ENCODE results near the gene ARMH3.

ARMH3 gene

DNA sequence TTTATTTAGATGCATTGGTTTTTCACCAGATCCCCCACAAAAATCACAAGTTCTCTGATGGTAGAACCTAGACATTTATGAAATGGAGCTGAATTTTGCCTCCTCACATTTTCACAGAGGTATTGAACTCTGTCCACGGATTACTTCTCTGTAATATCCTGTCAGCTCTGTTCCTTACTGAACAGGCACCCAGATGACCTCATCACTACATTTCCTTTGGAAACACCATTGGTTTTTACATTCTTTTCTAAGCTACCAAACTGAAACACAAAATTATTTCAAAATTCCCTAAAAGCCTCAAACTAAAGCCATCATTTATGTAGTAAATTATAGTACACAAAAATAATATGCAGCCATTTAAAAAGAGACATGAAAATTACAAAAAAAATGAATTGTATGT lies 114.1 kb downstream of the ARMH3 start:
- in situ Hi-C loops (cut with MboI; ENCODE audit: low sequenced_read_pairs): no loop called here

DNA sequence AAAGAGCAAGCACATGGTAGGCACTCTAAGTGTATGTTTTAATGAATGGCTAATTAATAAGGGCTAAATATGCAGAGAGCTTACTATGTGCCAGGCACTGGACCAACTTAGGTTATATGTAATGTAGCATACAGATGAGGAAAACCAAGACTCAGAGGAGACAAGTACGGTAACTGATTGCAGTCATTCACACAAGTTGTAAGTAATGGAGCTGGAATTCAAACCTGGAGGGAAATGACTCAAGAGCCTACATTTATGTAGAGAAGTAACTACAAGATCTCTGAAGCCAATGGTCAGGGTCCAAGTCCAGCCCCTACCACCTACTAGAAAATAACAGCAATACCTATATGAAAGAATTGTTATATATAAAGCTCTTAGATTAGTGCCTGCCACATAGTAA lies 115.1 kb downstream of the ARMH3 start:
- in situ Hi-C loops (cut with MboI; ENCODE audit: low sequenced_read_pairs): no loop called here

DNA sequence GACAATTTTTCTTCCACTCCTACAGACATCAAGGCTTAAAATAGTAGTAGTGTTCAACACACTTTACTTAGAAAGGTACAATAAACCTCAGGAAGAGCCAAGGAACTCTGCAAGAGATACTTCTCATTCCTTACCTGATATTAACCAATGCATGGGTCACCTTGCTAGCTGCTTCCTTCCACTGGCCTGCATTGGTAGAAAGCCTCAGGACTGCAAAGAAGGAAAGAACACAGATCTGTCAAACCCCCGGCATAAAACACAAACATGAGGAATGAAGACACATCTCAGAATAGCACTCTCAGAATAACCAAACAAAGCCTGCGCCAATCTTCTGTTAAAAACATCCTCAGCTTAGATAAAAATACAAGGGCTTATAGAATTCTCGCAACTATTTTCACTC lies 116.2 kb downstream of the ARMH3 start:
- in situ Hi-C loops (cut with MboI; ENCODE audit: low sequenced_read_pairs): no loop called here

DNA sequence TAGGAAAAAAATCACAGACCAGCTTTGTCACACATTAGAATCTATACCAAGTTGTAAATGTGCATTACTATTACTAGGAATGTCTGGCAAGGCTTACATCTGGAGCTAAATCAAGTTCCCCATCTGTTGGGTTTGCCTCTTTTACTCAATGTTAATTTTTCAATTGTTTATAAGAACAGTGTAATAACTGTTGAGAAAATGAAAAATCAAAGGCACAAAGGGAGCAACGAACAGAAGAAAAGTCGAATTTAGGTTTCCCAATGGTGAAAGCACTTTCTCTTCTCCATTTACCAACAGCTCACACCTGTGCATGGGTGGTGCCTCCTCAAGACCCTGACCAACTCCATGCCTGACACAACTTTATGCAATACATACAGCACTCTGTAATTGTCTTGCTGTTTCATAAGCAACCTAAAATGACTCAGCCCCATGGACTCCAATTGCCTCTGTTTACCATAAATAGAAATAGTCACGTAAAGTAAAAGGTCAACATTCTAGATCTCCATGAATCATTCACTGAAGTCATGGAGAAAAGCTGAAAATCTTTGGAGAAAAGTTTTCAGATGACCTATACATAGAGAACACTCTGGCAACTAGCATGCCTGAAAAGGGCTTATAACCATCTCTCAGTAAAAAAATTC lies 116.8 kb downstream of the ARMH3 start:
- in situ Hi-C loops (cut with MboI; ENCODE audit: low sequenced_read_pairs): no loop called here

DNA sequence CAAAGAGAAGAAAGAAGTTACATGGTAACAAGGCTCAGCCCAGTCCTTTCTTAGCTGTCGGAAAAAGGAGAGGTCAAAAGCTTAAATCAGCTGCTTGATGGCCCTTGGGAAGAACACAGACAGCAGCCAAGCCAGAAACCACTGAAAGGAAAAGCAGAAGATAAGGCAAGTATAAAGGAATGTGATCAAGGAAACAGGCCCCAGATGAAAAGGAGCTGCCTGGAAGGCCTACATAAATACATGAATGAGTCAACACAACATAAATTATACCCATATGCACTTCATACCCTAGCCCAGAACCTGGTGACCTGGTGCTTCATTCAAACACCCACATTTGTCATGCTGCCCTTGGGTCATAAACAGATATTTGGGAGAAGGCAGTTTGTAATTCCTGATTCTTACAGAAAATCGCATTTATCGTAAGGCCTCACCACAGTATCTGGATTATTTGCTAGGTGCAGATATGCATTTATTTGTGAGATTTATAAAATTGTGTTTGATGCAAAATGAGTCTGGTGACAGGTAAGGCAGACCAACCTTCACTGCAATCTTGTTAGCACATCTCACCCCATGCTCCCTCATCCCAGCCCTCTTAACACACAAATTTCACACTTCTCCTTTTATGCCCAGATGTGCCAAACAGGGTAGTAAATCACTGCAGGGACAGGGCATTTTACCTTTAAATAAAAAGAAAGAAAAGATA lies 117.5 kb downstream of the ARMH3 start:
- in situ Hi-C loops (cut with MboI; ENCODE audit: low sequenced_read_pairs): no loop called here

DNA sequence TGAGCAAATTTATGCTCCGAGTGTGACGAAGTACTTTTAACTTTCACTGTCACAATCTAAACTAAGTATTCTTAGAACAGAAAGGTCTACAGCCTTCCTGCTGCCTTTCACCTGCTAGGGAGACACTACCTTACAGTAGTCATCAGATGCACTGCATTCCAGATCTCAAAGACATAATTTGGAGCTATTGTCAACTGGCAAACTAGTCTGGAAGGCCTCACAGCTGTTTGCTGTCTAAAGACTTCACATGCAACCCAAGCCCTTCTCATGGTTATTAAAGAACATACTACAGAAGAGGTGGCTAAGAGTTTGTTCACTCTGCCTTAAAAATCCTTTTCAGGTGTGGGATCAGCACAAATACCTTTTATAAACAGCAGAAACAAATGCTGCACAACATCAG lies 120.5 kb downstream of the ARMH3 start:
- in situ Hi-C loops (cut with MboI; ENCODE audit: low sequenced_read_pairs): no loop called here

DNA sequence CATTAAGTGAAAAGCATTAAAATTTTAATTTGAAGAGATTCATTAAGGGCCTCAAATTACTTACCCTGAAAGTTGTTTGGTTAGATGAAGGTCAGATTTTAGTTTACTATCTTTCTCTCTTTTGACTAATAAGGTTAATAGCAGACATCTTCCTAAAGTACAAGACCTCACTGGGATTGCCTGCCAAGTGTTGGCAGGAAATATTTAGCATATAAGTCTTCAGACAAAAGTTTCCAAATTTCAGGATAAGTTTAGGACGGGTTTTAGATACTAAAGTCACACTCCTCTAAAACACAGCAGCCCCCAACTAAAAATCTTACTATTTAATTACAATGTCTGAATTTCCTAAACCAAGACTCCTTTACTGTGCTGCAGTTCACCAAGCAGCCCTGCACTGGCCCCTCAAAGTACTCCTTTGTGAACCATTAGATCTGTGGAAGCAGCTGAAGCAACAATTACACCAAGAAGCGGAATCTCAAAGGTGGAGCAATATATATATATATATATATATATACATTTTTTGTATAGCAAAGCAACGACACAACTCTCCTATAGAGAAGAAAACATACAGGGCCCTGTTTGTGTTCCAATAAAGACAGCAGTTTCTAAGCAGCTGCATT lies 121.2 kb downstream of the ARMH3 start:
- in situ Hi-C loops (cut with MboI; ENCODE audit: low sequenced_read_pairs): no loop called here

DNA sequence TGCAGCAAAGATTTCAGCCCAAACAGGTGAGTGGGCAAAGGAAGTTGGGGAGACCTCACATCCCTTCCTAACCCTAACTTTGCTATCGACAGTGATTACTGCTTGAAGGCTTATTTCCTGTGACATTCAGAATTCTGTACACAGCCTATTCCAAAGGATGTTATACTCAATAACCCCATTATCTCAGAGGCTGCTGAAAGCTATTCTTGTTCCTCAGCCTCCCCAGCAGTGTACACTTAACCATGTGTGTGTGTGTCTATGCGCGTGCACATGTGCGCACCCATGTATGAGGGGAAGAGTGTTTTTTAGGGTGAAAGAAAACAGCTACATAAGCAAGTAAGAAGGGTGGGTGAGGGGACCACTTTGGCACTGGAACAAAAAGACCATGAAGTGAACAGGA lies 122.0 kb downstream of the ARMH3 start:
- in situ Hi-C loops (cut with MboI; ENCODE audit: low sequenced_read_pairs): no loop called here

DNA sequence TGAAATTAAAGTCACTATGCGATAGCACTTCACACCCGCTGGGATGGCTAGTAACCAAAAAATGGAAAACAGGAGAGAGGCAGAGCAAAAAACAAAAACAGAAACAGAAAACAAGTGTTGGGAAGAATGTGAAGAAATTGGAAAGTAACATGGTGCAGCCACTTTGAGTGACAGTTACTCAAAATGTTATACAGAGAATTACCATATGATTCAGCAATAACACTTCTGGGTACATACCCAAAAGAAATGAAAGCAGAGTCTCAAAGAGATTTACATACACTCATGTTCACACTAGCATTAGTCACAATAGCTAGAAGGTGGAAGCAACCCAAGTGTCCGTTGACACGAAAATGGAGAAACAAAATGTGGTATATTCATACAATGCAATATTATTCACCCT lies 123.8 kb downstream of the ARMH3 start:
- in situ Hi-C loops (cut with MboI; ENCODE audit: low sequenced_read_pairs): no loop called here

DNA sequence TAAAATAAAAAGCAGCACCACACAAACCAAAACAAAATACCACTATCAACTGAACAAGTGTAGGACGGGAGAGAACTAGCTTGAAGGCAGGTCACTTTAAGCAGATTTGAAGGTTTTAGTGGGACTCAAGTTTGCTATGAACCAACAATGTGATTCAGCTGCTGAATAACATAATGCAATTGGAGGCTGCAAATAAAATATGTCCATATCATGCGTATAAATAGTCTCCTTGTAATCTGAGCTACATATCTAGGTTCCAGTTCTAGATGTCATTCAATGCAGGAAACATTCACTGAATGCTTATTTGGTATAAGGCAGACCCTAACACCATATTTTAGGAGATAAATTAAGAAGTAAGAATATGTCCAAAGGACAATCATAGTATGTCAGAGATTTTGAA lies 130.9 kb downstream of the ARMH3 start:
- in situ Hi-C loops (cut with MboI; ENCODE audit: low sequenced_read_pairs): no loop called here

DNA sequence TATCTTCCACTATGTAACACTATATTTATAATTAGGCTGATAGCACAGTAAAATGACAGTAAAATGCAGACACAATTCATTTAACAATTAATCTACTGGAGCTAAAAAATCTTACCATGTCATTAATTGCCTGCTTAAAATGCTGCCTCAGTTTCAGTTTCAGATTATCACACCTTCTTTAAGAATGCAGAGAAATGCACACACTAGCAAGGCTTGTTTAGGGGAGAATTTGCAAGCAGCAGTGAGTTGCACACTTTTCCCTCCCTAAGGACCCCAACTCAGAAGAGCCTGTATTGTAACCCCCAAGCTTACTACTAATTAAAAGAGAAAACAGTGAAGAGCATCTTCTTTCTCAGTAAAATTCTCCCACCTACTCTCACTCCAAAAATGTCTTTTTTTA lies 132.7 kb downstream of the ARMH3 start:
- in situ Hi-C loops (cut with MboI; ENCODE audit: low sequenced_read_pairs): no loop called here

DNA sequence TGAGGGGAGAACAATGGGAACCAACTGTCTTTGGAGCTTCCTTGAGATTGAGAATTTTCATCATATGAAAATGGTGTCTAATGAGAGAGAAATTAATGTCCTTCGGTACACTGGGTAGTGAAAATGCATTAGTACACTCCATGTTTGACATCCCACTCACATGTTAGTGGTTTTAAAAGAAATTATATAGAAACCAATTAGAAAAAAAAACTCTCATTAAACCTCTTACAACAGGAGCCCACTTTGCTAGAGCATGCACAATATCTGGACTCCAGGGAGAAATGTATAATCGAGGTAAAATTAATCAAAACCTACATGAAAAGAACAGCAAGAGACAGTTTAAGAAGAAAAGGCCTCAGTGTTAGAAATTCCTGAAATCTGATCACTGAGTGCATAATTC lies 133.1 kb downstream of the ARMH3 start:
- in situ Hi-C loops (cut with MboI; ENCODE audit: low sequenced_read_pairs): no loop called here

DNA sequence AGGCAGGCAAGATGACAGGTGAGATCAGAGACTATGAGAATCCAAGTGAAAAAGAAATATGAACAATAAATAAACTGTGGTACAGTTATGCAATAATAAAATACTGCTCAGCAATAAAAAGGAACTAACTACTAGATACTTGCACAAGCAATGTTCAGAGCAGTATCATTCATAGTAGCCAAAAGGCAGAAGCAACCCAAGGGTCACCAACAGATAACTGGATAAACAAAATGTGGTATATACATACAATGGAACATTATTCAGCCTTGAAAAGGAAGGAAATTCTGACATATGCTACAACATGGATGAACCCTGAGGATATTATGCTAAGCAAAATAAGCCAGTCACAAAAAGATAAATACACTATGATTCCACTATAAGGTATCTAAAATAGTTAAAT lies 135.4 kb downstream of the ARMH3 start:
- in situ Hi-C loops (cut with MboI; ENCODE audit: low sequenced_read_pairs): no loop called here

DNA sequence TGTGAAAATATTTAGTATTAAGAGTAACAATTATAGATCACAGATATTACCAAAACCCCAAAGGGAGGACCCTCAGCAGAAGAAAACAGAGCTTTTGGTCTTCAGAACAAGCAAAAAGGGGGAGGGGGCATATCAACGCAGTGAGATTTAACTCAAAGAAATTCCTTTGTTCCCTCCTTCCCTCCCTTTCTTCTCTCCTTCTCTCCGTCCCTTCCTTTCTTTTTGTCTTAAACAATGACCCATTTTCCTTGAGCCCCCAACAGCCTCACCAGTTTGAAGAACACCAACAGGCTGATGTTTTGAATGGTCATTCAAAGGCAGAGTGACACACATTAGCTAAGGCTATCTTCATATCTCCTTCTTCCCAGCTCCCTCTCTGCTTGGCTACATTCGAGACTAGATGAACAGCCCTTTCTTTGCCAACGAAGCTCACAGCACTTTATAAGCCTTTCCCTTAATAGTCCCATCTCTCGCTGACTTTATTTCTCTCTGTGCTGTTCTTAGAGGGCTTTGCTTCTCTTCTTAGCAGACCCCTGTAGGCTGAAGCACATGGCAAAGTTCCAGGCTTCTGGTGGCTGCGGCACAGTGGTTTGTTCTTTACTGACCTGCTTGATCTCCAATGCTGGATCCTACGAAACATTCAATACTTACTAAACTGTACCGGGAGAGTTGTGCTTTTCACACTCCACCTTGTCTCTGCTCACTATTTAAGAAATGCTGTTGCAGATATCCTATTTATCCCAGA lies 136.8 kb downstream of the ARMH3 start:
- in situ Hi-C loops (cut with MboI; ENCODE audit: low sequenced_read_pairs): no loop called here

DNA sequence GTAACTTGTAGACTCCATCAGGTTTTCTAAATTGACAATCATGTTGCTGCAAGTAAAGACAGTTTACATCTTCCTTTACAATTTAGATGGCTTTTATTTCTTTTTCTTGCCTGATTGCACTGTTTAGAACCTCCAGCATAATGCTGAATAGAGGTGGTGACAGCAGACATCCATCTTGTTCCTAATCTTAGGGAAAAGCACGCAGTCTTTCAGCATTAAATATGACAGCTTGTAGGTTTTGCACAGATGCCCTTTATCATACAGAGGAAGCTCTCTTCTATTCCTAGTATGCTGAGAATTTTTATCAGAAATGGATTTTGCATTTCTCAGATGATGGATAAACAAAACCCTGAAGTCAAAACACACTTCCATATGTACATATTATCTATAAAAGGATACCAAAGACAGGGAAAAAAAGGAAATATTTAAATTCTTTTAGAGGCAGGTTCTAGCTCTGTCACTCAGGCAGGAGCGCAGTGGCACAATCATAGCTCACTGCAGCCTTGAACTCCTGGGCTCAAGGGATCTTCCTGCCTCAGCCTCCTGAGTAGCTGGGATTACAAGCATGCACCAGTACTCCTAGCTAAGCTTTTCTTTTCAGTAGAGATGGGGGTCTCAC lies 143.3 kb downstream of the ARMH3 start:
- in situ Hi-C loops (cut with MboI; ENCODE audit: low sequenced_read_pairs): no loop called here

DNA sequence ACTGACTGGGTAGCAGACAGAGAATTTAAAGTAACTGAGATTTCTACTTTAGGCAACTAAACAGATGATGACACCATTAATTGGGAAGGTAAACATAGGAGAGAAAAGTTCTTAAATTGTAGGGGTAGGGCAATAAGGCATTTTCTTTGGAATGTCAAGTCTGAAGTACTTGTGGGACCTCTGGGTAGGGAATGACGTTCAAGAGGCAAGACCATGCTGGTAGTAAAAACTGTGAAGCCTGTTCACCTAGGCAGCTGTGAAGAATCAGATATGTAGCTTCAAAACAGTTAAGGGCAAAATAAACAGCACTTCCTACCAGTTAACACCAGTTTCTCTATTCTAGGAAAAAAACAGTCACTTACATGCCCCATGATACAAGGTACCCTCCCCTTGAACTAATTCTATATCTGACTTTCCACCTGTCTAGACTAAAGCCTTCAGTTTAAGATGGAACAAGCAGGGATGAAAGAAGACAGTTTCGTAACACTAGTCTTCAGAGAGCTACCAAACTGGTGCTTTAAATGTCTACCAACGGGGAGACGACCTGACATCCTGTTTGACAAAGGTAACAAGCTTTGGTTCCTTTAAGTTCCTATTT lies 149.3 kb downstream of the ARMH3 start:
- in situ Hi-C loops (cut with MboI; ENCODE audit: low sequenced_read_pairs): no loop called here

DNA sequence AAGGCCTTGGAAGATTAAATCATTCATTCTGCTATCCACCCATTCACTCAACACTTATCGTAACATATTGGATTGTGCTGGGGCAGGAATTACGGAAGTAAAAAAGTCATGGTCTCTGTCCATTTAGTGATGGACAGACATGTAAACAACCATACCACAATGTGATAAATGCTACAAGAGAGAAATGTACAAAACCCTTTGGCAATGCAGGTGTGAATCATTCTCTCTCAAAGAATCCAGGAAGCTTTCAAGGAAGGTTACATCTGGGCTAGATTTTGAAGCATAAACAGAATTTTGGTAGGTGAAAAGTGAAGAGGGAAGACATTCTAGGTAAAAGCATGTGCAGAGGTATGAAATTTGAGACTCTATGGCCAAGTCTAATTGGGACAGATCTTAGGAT lies 150.7 kb downstream of the ARMH3 start:
- in situ Hi-C loops (cut with MboI; ENCODE audit: low sequenced_read_pairs): no loop called here

DNA sequence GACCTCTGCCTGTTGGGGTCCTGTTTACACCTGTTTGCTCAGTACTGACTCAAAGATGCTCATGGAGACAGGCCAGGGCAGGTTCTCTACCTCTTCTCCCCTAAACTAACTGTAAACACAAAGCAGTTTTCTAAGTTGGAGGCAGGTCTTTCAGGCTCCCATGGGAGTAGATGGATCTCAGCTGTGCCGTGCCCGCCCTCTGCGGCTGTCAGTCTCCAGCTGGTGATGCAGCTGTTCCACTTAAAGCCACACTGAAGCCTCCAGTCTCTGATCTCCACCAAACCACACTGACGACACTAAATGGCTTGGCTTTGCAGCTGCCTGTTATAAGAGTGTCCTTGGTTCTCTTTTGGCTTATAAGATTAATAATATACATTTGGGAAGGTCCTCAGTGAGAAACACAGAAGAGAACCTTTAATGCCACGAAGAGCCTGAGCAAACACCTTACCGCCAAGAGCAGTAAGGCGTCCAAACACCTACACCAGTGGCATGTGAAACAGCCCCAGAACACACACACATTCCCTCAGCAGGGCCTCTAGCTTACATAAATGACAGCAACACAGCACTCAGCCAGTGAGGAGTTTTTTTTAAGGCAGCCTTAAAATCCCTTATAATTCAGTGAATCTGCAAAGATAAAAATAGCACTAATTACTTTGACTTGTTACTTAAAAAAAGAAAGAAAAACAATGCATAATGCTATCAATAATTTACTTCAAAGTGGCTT lies 152.0 kb downstream of the ARMH3 start:
- in situ Hi-C loops (cut with MboI; ENCODE audit: low sequenced_read_pairs): no loop called here

DNA sequence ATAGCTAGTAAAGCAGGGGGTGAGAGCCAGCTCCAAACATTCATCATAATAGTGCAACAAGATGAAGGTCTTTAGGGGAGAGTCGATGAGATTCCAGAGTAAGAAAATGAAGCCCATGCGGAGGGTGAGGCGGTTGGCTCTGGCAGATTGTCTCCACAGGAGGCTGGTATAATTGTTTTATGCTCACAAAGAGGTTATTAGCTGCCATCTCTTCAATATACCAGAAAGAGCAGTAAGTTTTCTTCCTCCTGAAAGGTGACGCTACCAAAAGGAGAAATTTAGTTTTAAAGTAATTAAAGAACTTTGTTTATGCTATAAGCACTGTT lies 153.2 kb downstream of the ARMH3 start:
- in situ Hi-C loops (cut with MboI; ENCODE audit: low sequenced_read_pairs): no loop called here

DNA sequence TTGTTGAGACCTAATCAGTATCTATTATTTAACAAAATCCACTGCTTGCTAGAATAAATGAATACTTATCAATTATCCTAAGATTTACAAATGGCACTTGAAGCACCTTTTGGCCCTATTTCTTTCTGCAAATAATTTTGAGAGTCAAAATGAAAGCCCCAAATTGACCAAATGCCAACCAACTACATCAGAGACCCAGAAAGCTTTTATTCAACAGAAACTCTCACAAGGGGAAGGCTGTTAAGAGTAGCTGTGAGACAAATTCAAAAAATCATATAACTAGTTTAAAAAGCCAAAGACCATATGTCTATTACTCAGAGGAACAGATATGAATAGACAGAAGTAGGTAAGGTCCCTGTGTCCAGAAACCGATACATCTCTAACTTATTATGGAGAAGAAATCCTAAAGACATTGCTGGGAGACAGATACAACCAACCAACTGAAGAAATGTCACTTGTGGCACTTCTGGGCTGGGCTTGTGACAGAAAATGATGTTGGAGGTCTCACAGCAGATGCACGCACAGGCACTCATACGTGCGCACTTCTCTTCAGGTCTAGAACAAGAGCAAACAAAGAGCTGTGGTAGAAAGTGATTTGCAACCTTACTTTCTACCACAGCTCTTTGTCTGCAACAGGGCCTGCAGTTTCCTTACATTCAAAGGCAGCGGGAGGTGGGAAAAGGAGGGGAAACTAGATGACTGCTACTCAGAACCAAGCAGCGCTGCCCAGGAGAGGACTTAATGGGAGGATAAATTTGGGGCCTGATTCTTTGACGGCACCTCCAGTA lies 153.7 kb downstream of the ARMH3 start:
- in situ Hi-C loops (cut with MboI; ENCODE audit: low sequenced_read_pairs): no loop called here

Data from HL-60/S4 treated with retinoic acid at 250 ng/mL for 4 days and 3 days (cell line).